Spinal cord (tissue), 10 donors: ENCODE measurements around the gene PLG. TPM values are rescaled to one million over a fixed set of nuclear protein-coding genes. Genes with fewer than 3 reads are reported as not detected.
A peak's percentile ranks its signal among the peaks of the same experiment; 100 is the strongest.
"Not testable (repeated sequence)": the region's sequence is repeated elsewhere in the genome, so short reads cannot be mapped to it uniquely, and the experiment has no call there.

ENCODE experiments used
- DNase-seq, 6 donors: peaks; one replicate each; pipeline versions ENCODE4 v3.0.0 to v3.0.0-alpha.2; 2013 to 2015; ENCODE audit warnings: low spot score in 6 of 6, low read depth in 4 of 6
- H3K27ac ChIP-seq: one replicate; pipeline ENCODE4 v1.5.1; 2013; ENCODE audit warnings: low read depth, low read length, control low read depth
- H3K27me3 ChIP-seq: one replicate; pipeline ENCODE4 v1.6.1; 2013; ENCODE audit warnings: low read length; ENCODE audit not compliant: control insufficient read depth, insufficient read depth
- H3K36me3 ChIP-seq: one replicate; pipeline ENCODE4 v1.6.1; 2013; ENCODE audit warnings: low read length; ENCODE audit not compliant: control insufficient read depth, insufficient read depth
- H3K4me1 ChIP-seq: one replicate; pipeline ENCODE4 v1.6.1; 2013; ENCODE audit warnings: low read length; ENCODE audit not compliant: control insufficient read depth, insufficient read depth
- H3K4me3 ChIP-seq: one replicate; pipeline ENCODE4 v1.5.1; 2013; ENCODE audit warnings: low read depth, low read length, control low read depth
- H3K9me3 ChIP-seq: one replicate; pipeline ENCODE4 v1.6.1; 2013; ENCODE audit warnings: low read length; ENCODE audit not compliant: control insufficient read depth, insufficient read depth
- WGBS: methylation state at CpG from one replicate; pipeline ENCODE4 v1.1.5; 2013; ENCODE audit warnings: missing lambda C conversion rate; ENCODE audit not compliant: insufficient coverage; 5-methylcytosine and 5-hydroxymethylcytosine counted together
- polyA plus RNA-seq, 2 donors: library from polyadenylated mRNA; unstranded; fragments of 120-200 nt; gene quantifications; one replicate each; pipeline ENCODE4 v1.2.1, GENCODE V29; 2013; ENCODE audit not compliant: insufficient read length in 2 of 2
- total RNA-seq, 2 donors: library from RNA; depleted of rRNA in 1 of 2; stranded (reverse); fragments of 120-200 nt in 1 of 2; fragments of >200 nt in 1 of 2; gene quantifications; one replicate each; pipeline versions ENCODE4 v1.2.3 to v1.2.4, GENCODE V29; 2013 to 2014
- donor health status: healthy.

Gene PLG
- total and polyA plus RNA-seq, 4 donors: 0.39 to 7.7 (median 3.6) TPM; not detected in 1

- Histone ChIP-seq H3K27ac (no peak overlapping the region), H3K4me1 (peaks cover 7% of the 10 kb centered on the region), H3K27me3 (peaks cover 4% of the 10 kb centered on the region), H3K9me3 (no peaks in the 10 kb centered on the region), H3K4me3 (no peak overlapping the region), H3K36me3 (no peaks in the 10 kb centered on the region)
- DNase-seq: peak in 1 of 6 donors; percentile 3
- 71% methylated on average over 1 of the region's 4 CpGs for WGBS
Observed at GRCh38 chr6:160678230-160678629, 23.8 kb upstream of the PLG start.

- peak overlapping the region; percentile 37 for H3K4me3 ChIP-seq
- H3K27ac ChIP-seq: no peak overlapping the region
- DNase-seq: peak in 1 of 6 donors; percentile 40
- peaks cover 7% of the 10 kb centered on the region for H3K4me1 ChIP-seq
- H3K27me3 ChIP-seq: peaks cover 4% of the 10 kb centered on the region
- H3K9me3 ChIP-seq: no peaks in the 10 kb centered on the region
- WGBS: 11% methylated on average over 42 of the region's 42 CpGs
- no peaks in the 10 kb centered on the region for H3K36me3 ChIP-seq
Observed at GRCh38 chr6:160678744-160679401, 23.2 kb upstream of the PLG start.

- H3K27ac ChIP-seq: no peak overlapping the region
- H3K4me3 ChIP-seq: peak overlapping the region; percentile 37
- peaks cover 4% of the 10 kb centered on the region for H3K27me3 ChIP-seq
- WGBS: 0% methylated on average over 10 of the region's 14 CpGs
- DNase-seq: peak in 5 of 6 donors; percentile 1 to 78 (median 17)
- no peaks in the 10 kb centered on the region for H3K36me3 ChIP-seq
- H3K4me1 ChIP-seq: peaks cover 7% of the 10 kb centered on the region
- H3K9me3 ChIP-seq: no peaks in the 10 kb centered on the region
Observed at GRCh38 chr6:160679402-160679769, 22.7 kb upstream of the PLG start.

- not testable (repeated sequence) for H3K4me1 ChIP-seq, H3K27me3 ChIP-seq, H3K9me3 ChIP-seq, H3K36me3 ChIP-seq, DNase-seq, H3K27ac ChIP-seq, H3K4me3 ChIP-seq
- WGBS: 89% methylated on average over 19 of the region's 32 CpGs
Observed at GRCh38 chr6:160685101-160685761, 16.8 kb upstream of the PLG start.

GRCh38 chr6:160685762-160686450 is 16.1 kb upstream of the PLG start:
- Histone ChIP-seq H3K9me3 (no peaks in the 10 kb centered on the region), H3K27me3 (no peaks in the 10 kb centered on the region), H3K27ac (no peak overlapping the region), H3K36me3 (no peaks in the 10 kb centered on the region), H3K4me1 (no peaks in the 10 kb centered on the region), H3K4me3 (no peak overlapping the region)
- 86% methylated on average over 5 of the region's 5 CpGs for WGBS
- DNase-seq: no peak

GRCh38 chr6:160690458-160690857 is 11.6 kb upstream of the PLG start:
- H3K9me3 ChIP-seq: no peaks in the 10 kb centered on the region
- no peak for DNase-seq
- no peak overlapping the region for H3K4me3 ChIP-seq
- H3K4me1 ChIP-seq: no peaks in the 10 kb centered on the region
- no peak overlapping the region for H3K27ac ChIP-seq
- H3K27me3 ChIP-seq: no peaks in the 10 kb centered on the region
- WGBS: 89% methylated on average over 9 of the region's 9 CpGs
- no peaks in the 10 kb centered on the region for H3K36me3 ChIP-seq

- no peak for DNase-seq
- Histone ChIP-seq H3K4me1 (no peaks in the 10 kb centered on the region), H3K27ac (no peak overlapping the region), H3K27me3 (no peaks in the 10 kb centered on the region), H3K9me3 (no peaks in the 10 kb centered on the region), H3K4me3 (no peak overlapping the region), H3K36me3 (no peaks in the 10 kb centered on the region)
- WGBS: 94% methylated on average over 2 of the region's 5 CpGs
Observed at GRCh38 chr6:160691617-160692016, 10.4 kb upstream of the PLG start.

GRCh38 chr6:160692369-160692959 is 9.6 kb upstream of the PLG start:
- no peaks in the 10 kb centered on the region for H3K36me3 ChIP-seq
- H3K27ac ChIP-seq: no peak overlapping the region
- no peaks in the 10 kb centered on the region for H3K9me3 ChIP-seq
- H3K4me3 ChIP-seq: no peak overlapping the region
- no peaks in the 10 kb centered on the region for H3K4me1 ChIP-seq
- DNase-seq: no peak
- no peaks in the 10 kb centered on the region for H3K27me3 ChIP-seq
- WGBS: 100% methylated on average over 3 of the region's 5 CpGs

GRCh38 chr6:160695025-160695424 is 7.0 kb upstream of the PLG start:
- not testable (repeated sequence) for DNase-seq, H3K4me3 ChIP-seq, H3K36me3 ChIP-seq, H3K27ac ChIP-seq, H3K4me1 ChIP-seq, H3K27me3 ChIP-seq, H3K9me3 ChIP-seq
